ENCODE data around the gene PARVG.

Gene PARVG

GRCh38 chr22:44162960-44163359 is 17.8 kb upstream of the PARVG start:
- TF ChIP-seq ZNF274 (IDR thresholded peaks at IDR 0.05; ENCODE audit: low read depth, low read length) = no peak
- no peak overlapping the region for H3K4me3 ChIP-seq (ENCODE audit: low read length)

- no peak for TF ChIP-seq ZNF274 (IDR thresholded peaks at IDR 0.05; ENCODE audit: low read depth, low read length)
- no peak overlapping the region for H3K4me3 ChIP-seq (ENCODE audit: low read length)
Observed at GRCh38 chr22:44163536-44163935, 17.2 kb upstream of the PARVG start.

- TF ChIP-seq ZNF274 (IDR thresholded peaks at IDR 0.05; ENCODE audit: low read depth, low read length) = no peak
- H3K4me3 ChIP-seq (ENCODE audit: low read length) = no peak overlapping the region
Observed at GRCh38 chr22:44164031-44164430, 16.7 kb upstream of the PARVG start.

GRCh38 chr22:44165286-44165874 is 15.3 kb upstream of the PARVG start:
- no peak for TF ChIP-seq ZNF274 (IDR thresholded peaks at IDR 0.05; ENCODE audit: low read depth, low read length)

GRCh38 chr22:44166498-44167276 is 14.0 kb upstream of the PARVG start:
- H3K4me3 ChIP-seq (ENCODE audit: low read length) = no peak overlapping the region
- TF ChIP-seq ZNF274 (IDR thresholded peaks at IDR 0.05; ENCODE audit: low read depth, low read length) = no peak

More at GRCh38 chr22:44165286-44165874, 15.3 kb upstream of the PARVG start:
- H3K4me3 ChIP-seq (ENCODE audit: low read length) = no peak overlapping the region

GRCh38 chr22:44167501-44167900 is 13.2 kb upstream of the PARVG start:
- TF ChIP-seq ZNF274 (IDR thresholded peaks at IDR 0.05; ENCODE audit: low read depth, low read length) = no peak

GRCh38 chr22:44168206-44168605 is 12.5 kb upstream of the PARVG start:
- no peak for TF ChIP-seq ZNF274 (IDR thresholded peaks at IDR 0.05; ENCODE audit: low read depth, low read length)

More at GRCh38 chr22:44167501-44167900, 13.2 kb upstream of the PARVG start:
- H3K4me3 ChIP-seq (ENCODE audit: low read length) = no peak overlapping the region

GRCh38 chr22:44170470-44170869 is 10.3 kb upstream of the PARVG start:
- TF ChIP-seq ZNF274 (IDR thresholded peaks at IDR 0.05; ENCODE audit: low read depth, low read length) = no peak
- no peak overlapping the region for H3K4me3 ChIP-seq (ENCODE audit: low read length)

More at GRCh38 chr22:44168206-44168605, 12.5 kb upstream of the PARVG start:
- no peak overlapping the region for H3K4me3 ChIP-seq (ENCODE audit: low read length)

GRCh38 chr22:44171561-44171960 is 9.2 kb upstream of the PARVG start:
- H3K4me3 ChIP-seq (ENCODE audit: low read length) = no peak overlapping the region

GRCh38 chr22:44172370-44173108 is 8.2 kb upstream of the PARVG start:
- no peak overlapping the region for H3K4me3 ChIP-seq (ENCODE audit: low read length)
- TF ChIP-seq ZNF274 (IDR thresholded peaks at IDR 0.05; ENCODE audit: low read depth, low read length) = no peak

More at GRCh38 chr22:44171561-44171960, 9.2 kb upstream of the PARVG start:
- TF ChIP-seq ZNF274 (IDR thresholded peaks at IDR 0.05; ENCODE audit: low read depth, low read length) = no peak

- no peak for TF ChIP-seq ZNF274 (IDR thresholded peaks at IDR 0.05; ENCODE audit: low read depth, low read length)
- H3K4me3 ChIP-seq (ENCODE audit: low read length) = no peak overlapping the region
Observed at GRCh38 chr22:44173154-44173553, 7.6 kb upstream of the PARVG start.

- TF ChIP-seq ZNF274 (IDR thresholded peaks at IDR 0.05; ENCODE audit: low read depth, low read length) = no peak
- no peak overlapping the region for H3K4me3 ChIP-seq (ENCODE audit: low read length)
Observed at GRCh38 chr22:44175676-44176075, 5.0 kb upstream of the PARVG start.

- no peak overlapping the region for H3K4me3 ChIP-seq (ENCODE audit: low read length)
- no peak for TF ChIP-seq ZNF274 (IDR thresholded peaks at IDR 0.05; ENCODE audit: low read depth, low read length)
Observed at GRCh38 chr22:44179196-44179988, 1.3 kb upstream of the PARVG start.
